HG03439 (cell line): ENCODE results near the gene CLSTN1.
"Not testable (repeated sequence)": the region's sequence is repeated elsewhere in the genome, so short reads cannot be mapped to it uniquely, and the experiment has no call there.

Source experiments
- ATAC-seq: cut with Tn5 transposase; IDR thresholded peaks from one replicate; pipeline ENCODE4 v1.9.1; 2021; ENCODE audit warnings: mild to moderate bottlenecking, moderate library complexity; ENCODE audit not compliant: unreplicated experiment

Gene CLSTN1

GRCh38 chr1:9826616-9827015 lies 2.9 kb upstream of the CLSTN1 start:
- no peak for ATAC-seq

GRCh38 chr1:9826087-9826486 lies 2.3 kb upstream of the CLSTN1 start:
- no peak for ATAC-seq

GRCh38 chr1:9825093-9826074 lies 1.6 kb upstream of the CLSTN1 start:
- ATAC-seq = no peak

- ATAC-seq = no peak
Observed at GRCh38 chr1:9824702-9825089, 931 bp upstream of the CLSTN1 start.

- peak; percentile 11 for ATAC-seq
Observed at GRCh38 chr1:9823693-9823942, 147 bp downstream of the CLSTN1 start.

GRCh38 chr1:9822897-9823692 lies 670 bp downstream of the CLSTN1 start:
- ATAC-seq = no peak

GRCh38 chr1:9822490-9822889 lies 1.3 kb downstream of the CLSTN1 start:
- ATAC-seq = no peak

- ATAC-seq = no peak
Observed at GRCh38 chr1:9821710-9822109, 2.1 kb downstream of the CLSTN1 start.

- no peak for ATAC-seq
Observed at GRCh38 chr1:9820521-9820920, 3.2 kb downstream of the CLSTN1 start.

- ATAC-seq = no peak
Observed at GRCh38 chr1:9817734-9818133, 6.0 kb downstream of the CLSTN1 start.

- no peak for ATAC-seq
Observed at GRCh38 chr1:9816199-9816598, 7.6 kb downstream of the CLSTN1 start.

GRCh38 chr1:9815150-9815549 lies 8.6 kb downstream of the CLSTN1 start:
- no peak for ATAC-seq

- ATAC-seq = no peak
Observed at GRCh38 chr1:9814619-9815018, 9.1 kb downstream of the CLSTN1 start.

GRCh38 chr1:9811239-9811966 lies 12.4 kb downstream of the CLSTN1 start:
- ATAC-seq = no peak

- no peak for ATAC-seq
Observed at GRCh38 chr1:9809100-9809510, 14.7 kb downstream of the CLSTN1 start.

- no peak for ATAC-seq
Observed at GRCh38 chr1:9808459-9808858, 15.3 kb downstream of the CLSTN1 start.

GRCh38 chr1:9807541-9807940 lies 16.2 kb downstream of the CLSTN1 start:
- ATAC-seq = no peak

GRCh38 chr1:9805972-9806371 lies 17.8 kb downstream of the CLSTN1 start:
- not testable (repeated sequence) for ATAC-seq

- ATAC-seq = no peak
Observed at GRCh38 chr1:9805006-9805508, 18.7 kb downstream of the CLSTN1 start.

GRCh38 chr1:9803003-9803918 lies 20.5 kb downstream of the CLSTN1 start:
- ATAC-seq = not testable (repeated sequence)
